WTC11 (cell line): ENCODE results near the gene HACD2. TPM values are rescaled to one million over a fixed set of nuclear protein-coding genes. Genes with fewer than 3 reads are reported as not detected.

Experiments used
- ATAC-seq: fragments of 200-7000 bp; cut with Tn5 transposase; 2 replicates; pipeline ENCODE4 v1.10.0; 2021; ENCODE audit warnings: mild to moderate bottlenecking, moderate library complexity
- CTCF ChIA-PET: fragments of 300-600 bp; sonication (Branson Sonifier 250); formaldehyde crosslinking; loops from one replicate; lab custom pipeline; 2021; ENCODE audit warnings: antibody characterized with exemption; lab: Charles Lee
- POLR2A ChIA-PET: fragments of 350-600 bp; sonication (Branson Sonifier 250); formaldehyde crosslinking; loops from one replicate; lab custom pipeline; 2021; ENCODE audit warnings: antibody characterized with exemption; lab: Charles Lee
- DNase-seq: peaks from one replicate; pipeline ENCODE4 v3.0.0; 2021; ENCODE audit warnings: low spot score
- H3K27ac Mint-ChIP-seq: 2 replicates; pipeline ENCODE4 v1.8.0; 2021; ENCODE audit warnings: mixed read lengths
- H3K27me3 Mint-ChIP-seq: 2 replicates; pipeline ENCODE4 v1.8.0; 2021; ENCODE audit warnings: low read depth, mild to moderate bottlenecking, moderate library complexity, mixed read lengths
- H3K36me3 Mint-ChIP-seq: 2 replicates; pipeline ENCODE4 v1.8.0; 2021; ENCODE audit warnings: mixed read lengths
- H3K4me1 Mint-ChIP-seq: 2 replicates; pipeline ENCODE4 v1.8.0; 2022; ENCODE audit warnings: mixed read lengths
- H3K4me3 Mint-ChIP-seq: 2 replicates; pipeline ENCODE4 v1.8.0; 2021; ENCODE audit warnings: mild to moderate bottlenecking, moderate library complexity, mixed read lengths
- H3K9me3 Mint-ChIP-seq: 2 replicates; pipeline ENCODE4 v1.8.0; 2021; ENCODE audit warnings: mixed read lengths
- CBFB ChIP-seq: sonication (generic); formaldehyde crosslinking; IDR thresholded peaks from 2 replicates; pipeline ENCODE4 v1.8.1; 2022; ENCODE audit warnings: mild to moderate bottlenecking, low read depth, missing genetic modification reagents
- FOXK1 ChIP-seq: sonication (generic); formaldehyde crosslinking; IDR thresholded peaks from 2 replicates; pipeline ENCODE4 v1.8.0; 2022; ENCODE audit warnings: mild to moderate bottlenecking, moderate library complexity, missing genetic modification reagents
- GTF2I ChIP-seq: fragments of 250-450 bp; sonication (Bioruptor Pico); conservative IDR thresholded peaks from 2 replicates; pipeline ENCODE4 v1.4.0; 2021; ENCODE audit warnings: mild to moderate bottlenecking
- HMGA2 ChIP-seq: fragments of 250-450 bp; sonication (Bioruptor Pico); IDR thresholded peaks from 2 replicates; pipeline ENCODE4 v1.4.0; 2021; ENCODE audit warnings: mild to moderate bottlenecking, moderate library complexity
- NFATC4 ChIP-seq: fragments of 250-450 bp; sonication (Bioruptor Pico); IDR thresholded peaks from 2 replicates; pipeline ENCODE4 v1.9.0; 2021; ENCODE audit warnings: mild to moderate bottlenecking
- NFYB ChIP-seq: sonication (generic); formaldehyde crosslinking; conservative IDR thresholded peaks from 2 replicates; pipeline ENCODE4 v1.8.0; 2022; ENCODE audit warnings: low read depth, missing genetic modification reagents
- NR1H2 ChIP-seq: sonication (generic); formaldehyde crosslinking; IDR thresholded peaks from 2 replicates; pipeline ENCODE4 v1.9.0; 2021; ENCODE audit warnings: mild to moderate bottlenecking, moderate library complexity, missing genetic modification reagents
- PRRX2 ChIP-seq: fragments of 250-450 bp; sonication (Bioruptor Pico); IDR thresholded peaks from 2 replicates; pipeline ENCODE4 v1.8.0; 2021; ENCODE audit warnings: mild to moderate bottlenecking
- SMAD3 ChIP-seq: sonication (generic); formaldehyde crosslinking; IDR thresholded peaks from 2 replicates; pipeline ENCODE4 v1.8.0; 2022; ENCODE audit warnings: missing genetic modification reagents, mild to moderate bottlenecking, borderline replicate concordance
- TEAD4 ChIP-seq: sonication (generic); formaldehyde crosslinking; IDR thresholded peaks from 2 replicates; pipeline ENCODE4 v1.8.0; 2022; ENCODE audit warnings: mild to moderate bottlenecking, missing genetic modification reagents
- ZBTB21 ChIP-seq: sonication (generic); formaldehyde crosslinking; IDR thresholded peaks from 2 replicates; pipeline ENCODE4 v1.8.1; 2023; ENCODE audit warnings: mild to moderate bottlenecking, missing genetic modification reagents, borderline replicate concordance
- ZNF219 ChIP-seq: sonication (generic); formaldehyde crosslinking; IDR thresholded peaks from 2 replicates; pipeline ENCODE4 v1.8.0; 2023; ENCODE audit warnings: missing genetic modification reagents, mild to moderate bottlenecking, borderline replicate concordance
- ZNF232 ChIP-seq: sonication (generic); formaldehyde crosslinking; IDR thresholded peaks from 2 replicates; pipeline ENCODE4 v1.8.0; 2022; ENCODE audit warnings: mild to moderate bottlenecking, missing genetic modification reagents
- ZNF423 ChIP-seq: fragments of 250-450 bp; sonication (Bioruptor Pico); IDR thresholded peaks from 2 replicates; pipeline ENCODE4 v2.1.2; 2022; ENCODE audit warnings: mild to moderate bottlenecking, moderate library complexity
- ZNF671 ChIP-seq: fragments of 250-450 bp; sonication (Bioruptor Pico); IDR thresholded peaks from 2 replicates; pipeline ENCODE4 v1.8.0; 2021; ENCODE audit warnings: mild to moderate bottlenecking
- total RNA-seq: library from RNA; stranded (reverse); gene quantifications from 3 replicates; pipeline ENCODE4 v1.2.3, GENCODE V29; 2021
- TF ChIP-seq, protein P1 (sequence below): sonication (generic); formaldehyde crosslinking; IDR thresholded peaks from 2 replicates; pipeline ENCODE4 v1.8.0; 2022; ENCODE audit warnings: mild to moderate bottlenecking, missing genetic modification reagents
- TF ChIP-seq, protein P2 (sequence below): sonication (generic); formaldehyde crosslinking; conservative IDR thresholded peaks from 2 replicates; pipeline ENCODE4 v1.8.1; 2022; ENCODE audit warnings: mild to moderate bottlenecking, missing genetic modification reagents
- TF ChIP-seq, protein P3 (sequence below): sonication (generic); formaldehyde crosslinking; IDR thresholded peaks from 2 replicates; pipeline ENCODE4 v1.8.1; 2023; ENCODE audit warnings: mild to moderate bottlenecking, missing genetic modification reagents, moderate library complexity
- TF ChIP-seq, protein P4 (sequence below): fragments of 250-450 bp; sonication (Bioruptor Pico); IDR thresholded peaks from 2 replicates; pipeline ENCODE4 v2.1.2; 2022; ENCODE audit warnings: mild to moderate bottlenecking, moderate library complexity
- TF ChIP-seq, protein P5 (sequence below): sonication (generic); formaldehyde crosslinking; IDR thresholded peaks from 2 replicates; pipeline ENCODE4 v1.8.0; 2022; ENCODE audit warnings: missing genetic modification reagents

HACD2 gene
- total RNA-seq, 1 experiment from 2014 or later = 26.1 TPM

DNA sequence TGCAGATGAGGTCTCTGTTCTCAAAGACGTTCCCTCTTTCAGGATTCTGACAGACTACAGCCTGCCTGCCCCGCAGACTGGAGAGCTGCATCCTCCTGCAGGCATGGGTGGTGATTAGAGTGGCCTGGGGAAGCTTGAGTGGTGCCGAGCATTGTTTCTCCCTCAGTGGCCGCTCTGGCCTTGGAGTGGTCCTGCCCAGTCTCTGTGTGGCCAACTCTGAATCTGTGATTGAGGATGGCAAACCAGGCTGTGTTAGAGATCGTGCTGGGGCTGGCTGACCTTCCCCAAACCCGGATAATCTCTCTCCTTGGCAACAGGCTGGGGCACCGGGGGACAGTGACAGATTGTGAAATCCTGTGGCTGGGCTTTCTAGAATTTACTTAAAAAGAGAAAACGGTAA is 125.0 kb downstream of the HACD2 start:
- CTCF ChIA-PET = interaction anchor here (0.6 to 5.6 kb wide), 4 partner anchors 12 to 99 kb away, joined by 3 to 43 read pairs (median 4); partner anchors contain the start of gene ADCY5
- peak; percentile 42 for ATAC-seq
- H3K4me3 Mint-ChIP-seq = no peak overlapping the region
- H3K36me3 Mint-ChIP-seq = no peaks in the 10 kb centered on the region
- no peak for TF ChIP-seq NR1H2 (CRISPR knock-in tag)
- no peak for TF ChIP-seq GTF2I (CRISPR knock-in tag)
- TF ChIP-seq HMGA2 = no peak
- H3K4me1 Mint-ChIP-seq = peaks cover 35% of the 10 kb centered on the region
- POLR2A ChIA-PET = no interaction called here
- no peaks in the 10 kb centered on the region for H3K27me3 Mint-ChIP-seq
- no peak overlapping the region for H3K27ac Mint-ChIP-seq
- no peak for DNase-seq
- H3K9me3 Mint-ChIP-seq = no peaks in the 10 kb centered on the region

DNA sequence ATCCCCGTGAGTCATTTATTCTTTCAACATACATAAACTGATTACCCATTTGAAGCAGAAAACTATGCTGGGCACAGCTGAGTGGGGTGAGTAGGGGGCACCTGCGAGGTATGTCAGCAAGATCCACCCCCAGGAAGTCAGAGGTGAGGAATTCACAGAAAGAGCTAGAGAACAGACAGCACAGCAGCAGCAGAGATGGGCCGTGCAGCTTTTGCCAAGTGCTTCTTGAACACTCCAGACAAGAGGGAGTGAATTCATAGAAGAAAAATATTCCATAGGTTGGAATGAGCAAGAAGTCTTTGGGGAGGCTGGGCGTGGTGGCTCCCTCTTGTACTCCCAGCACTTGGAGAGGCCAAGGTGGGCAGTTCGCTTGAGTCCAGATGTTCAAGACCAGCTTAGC is 126.6 kb downstream of the HACD2 start:
- H3K27ac Mint-ChIP-seq = no peak overlapping the region
- no peaks in the 10 kb centered on the region for H3K36me3 Mint-ChIP-seq
- CTCF ChIA-PET = interaction anchor here (1.2 to 5.6 kb wide), 5 partner anchors 10 to 151 kb away, joined by 4 to 43 read pairs (median 5); partner anchors contain the start of gene ADCY5
- H3K9me3 Mint-ChIP-seq = no peaks in the 10 kb centered on the region
- H3K27me3 Mint-ChIP-seq = peaks cover 4% of the 10 kb centered on the region; the same call in 1 of the 2 replicates
- POLR2A ChIA-PET = no interaction called here
- ATAC-seq (0 out of 2 replicates have a peak, but pooled peaks have one; percentile 11), DNase-seq (no peak)
- no peak overlapping the region; the same call in 1 of the 2 replicates for H3K4me3 Mint-ChIP-seq
- H3K4me1 Mint-ChIP-seq = peaks cover 39% of the 10 kb centered on the region
- no peak for TF ChIP-seq CBFB (CRISPR knock-in tag)
- TF ChIP-seq PRRX2 (CRISPR knock-in tag) = no peak

DNA sequence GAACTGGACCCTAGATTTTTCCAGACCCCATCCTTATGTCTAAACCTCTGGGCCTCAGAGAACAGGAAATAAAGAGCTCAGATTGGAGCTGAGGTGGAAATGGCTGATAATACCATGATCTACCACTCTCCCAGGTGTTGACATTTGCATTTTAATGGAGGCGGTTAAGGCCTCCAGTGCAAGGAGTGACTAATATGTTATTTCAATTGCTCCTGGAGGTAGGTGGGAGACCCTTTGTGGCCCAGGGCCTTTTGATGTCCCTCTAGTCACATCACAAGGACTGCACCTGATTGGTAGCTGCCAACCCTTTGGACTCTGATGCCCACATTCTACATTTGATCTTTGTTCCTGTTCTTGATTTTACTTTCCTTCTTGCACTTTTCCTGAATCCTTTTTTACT is 127.0 kb downstream of the HACD2 start:
- ChIA-PET CTCF (interaction anchor here (1.2 to 5.6 kb wide), 5 partner anchors 10 to 151 kb away, joined by 4 to 43 read pairs (median 5); partner anchors contain the start of gene ADCY5), POLR2A (no interaction called here)
- H3K4me1 Mint-ChIP-seq = peaks cover 39% of the 10 kb centered on the region
- ATAC-seq = peak; percentile 85
- TF ChIP-seq NFYB (CRISPR knock-in tag) = no peak
- TF ChIP-seq, protein P1, sequence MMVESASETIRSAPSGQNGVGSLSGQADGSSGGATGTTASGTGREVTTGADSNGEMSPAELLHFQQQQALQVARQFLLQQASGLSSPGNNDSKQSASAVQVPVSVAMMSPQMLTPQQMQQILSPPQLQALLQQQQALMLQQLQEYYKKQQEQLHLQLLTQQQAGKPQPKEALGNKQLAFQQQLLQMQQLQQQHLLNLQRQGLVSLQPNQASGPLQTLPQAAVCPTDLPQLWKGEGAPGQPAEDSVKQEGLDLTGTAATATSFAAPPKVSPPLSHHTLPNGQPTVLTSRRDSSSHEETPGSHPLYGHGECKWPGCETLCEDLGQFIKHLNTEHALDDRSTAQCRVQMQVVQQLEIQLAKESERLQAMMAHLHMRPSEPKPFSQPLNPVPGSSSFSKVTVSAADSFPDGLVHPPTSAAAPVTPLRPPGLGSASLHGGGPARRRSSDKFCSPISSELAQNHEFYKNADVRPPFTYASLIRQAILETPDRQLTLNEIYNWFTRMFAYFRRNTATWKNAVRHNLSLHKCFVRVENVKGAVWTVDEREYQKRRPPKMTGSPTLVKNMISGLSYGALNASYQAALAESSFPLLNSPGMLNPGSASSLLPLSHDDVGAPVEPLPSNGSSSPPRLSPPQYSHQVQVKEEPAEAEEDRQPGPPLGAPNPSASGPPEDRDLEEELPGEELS (CRISPR knock-in tag) = peak; percentile 43; the same call in 1 of the 2 replicates
- TF ChIP-seq, all 79 proteins: peak for 1
- Mint-ChIP-seq H3K27me3 (peaks cover 4% of the 10 kb centered on the region; the same call in 1 of the 2 replicates), H3K4me3 (no peak overlapping the region; the same call in 1 of the 2 replicates), H3K36me3 (no peaks in the 10 kb centered on the region), H3K27ac (no peak overlapping the region), H3K9me3 (no peaks in the 10 kb centered on the region)
- no peak for DNase-seq

DNA sequence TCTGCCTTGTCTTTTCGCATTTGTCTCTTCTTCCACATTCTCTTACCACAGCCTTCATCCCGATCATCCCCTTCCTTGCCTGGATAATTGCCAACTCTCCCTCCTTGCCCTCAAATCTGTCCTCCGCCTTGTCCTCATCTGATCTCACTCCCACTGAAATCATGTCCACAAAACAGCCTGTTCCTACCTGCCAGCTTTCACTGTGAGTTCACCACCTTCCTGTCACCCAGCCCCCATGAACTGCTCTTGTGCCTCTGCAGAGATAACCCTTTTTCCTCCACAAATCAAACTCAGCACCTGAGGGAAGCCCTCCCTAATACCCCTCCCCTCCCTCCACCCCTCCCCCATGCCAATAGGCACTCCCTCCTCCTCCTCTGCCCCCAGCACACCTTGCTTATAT is 131.2 kb downstream of the HACD2 start:
- POLR2A ChIA-PET = no interaction called here
- H3K27ac Mint-ChIP-seq = no peak overlapping the region
- no peaks in the 10 kb centered on the region for H3K9me3 Mint-ChIP-seq
- DNase-seq (no peak), ATAC-seq (no peak)
- no peaks in the 10 kb centered on the region for H3K36me3 Mint-ChIP-seq
- H3K4me3 Mint-ChIP-seq = no peak overlapping the region
- CTCF ChIA-PET = interaction anchor here (0.8 kb wide), 1 partner anchor 8 kb away, joined by 3 read pairs; no protein-coding TSS in a partner anchor
- H3K27me3 Mint-ChIP-seq = peaks cover 25% of the 10 kb centered on the region
- TF ChIP-seq, protein P2, sequence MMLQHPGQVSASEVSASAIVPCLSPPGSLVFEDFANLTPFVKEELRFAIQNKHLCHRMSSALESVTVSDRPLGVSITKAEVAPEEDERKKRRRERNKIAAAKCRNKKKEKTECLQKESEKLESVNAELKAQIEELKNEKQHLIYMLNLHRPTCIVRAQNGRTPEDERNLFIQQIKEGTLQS = no peak
- TF ChIP-seq ZNF671 (no peak), ZBTB21 (CRISPR knock-in tag) (no peak), SMAD3 (CRISPR knock-in tag) (no peak), NFYB (CRISPR knock-in tag) (no peak), TEAD4 (CRISPR knock-in tag) (no peak), FOXK1 (no peak), ZNF219 (CRISPR knock-in tag) (no peak), NFATC4 (no peak), ZNF423 (CRISPR knock-in tag) (no peak), ZNF232 (CRISPR knock-in tag) (no peak)
- TF ChIP-seq, protein P3, sequence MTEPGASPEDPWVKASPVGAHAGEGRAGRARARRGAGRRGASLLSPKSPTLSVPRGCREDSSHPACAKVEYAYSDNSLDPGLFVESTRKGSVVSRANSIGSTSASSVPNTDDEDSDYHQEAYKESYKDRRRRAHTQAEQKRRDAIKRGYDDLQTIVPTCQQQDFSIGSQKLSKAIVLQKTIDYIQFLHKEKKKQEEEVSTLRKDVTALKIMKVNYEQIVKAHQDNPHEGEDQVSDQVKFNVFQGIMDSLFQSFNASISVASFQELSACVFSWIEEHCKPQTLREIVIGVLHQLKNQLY (CRISPR knock-in tag) = no peak
- TF ChIP-seq, protein P4, sequence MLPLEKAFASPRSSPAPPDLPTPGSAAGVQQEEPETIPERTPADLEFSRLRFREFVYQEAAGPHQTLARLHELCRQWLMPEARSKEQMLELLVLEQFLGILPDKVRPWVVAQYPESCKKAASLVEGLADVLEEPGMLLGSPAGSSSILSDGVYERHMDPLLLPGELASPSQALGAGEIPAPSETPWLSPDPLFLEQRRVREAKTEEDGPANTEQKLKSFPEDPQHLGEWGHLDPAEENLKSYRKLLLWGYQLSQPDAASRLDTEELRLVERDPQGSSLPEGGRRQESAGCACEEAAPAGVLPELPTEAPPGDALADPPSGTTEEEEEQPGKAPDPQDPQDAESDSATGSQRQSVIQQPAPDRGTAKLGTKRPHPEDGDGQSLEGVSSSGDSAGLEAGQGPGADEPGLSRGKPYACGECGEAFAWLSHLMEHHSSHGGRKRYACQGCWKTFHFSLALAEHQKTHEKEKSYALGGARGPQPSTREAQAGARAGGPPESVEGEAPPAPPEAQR (CRISPR knock-in tag) = no peak
- TF ChIP-seq, protein P5, sequence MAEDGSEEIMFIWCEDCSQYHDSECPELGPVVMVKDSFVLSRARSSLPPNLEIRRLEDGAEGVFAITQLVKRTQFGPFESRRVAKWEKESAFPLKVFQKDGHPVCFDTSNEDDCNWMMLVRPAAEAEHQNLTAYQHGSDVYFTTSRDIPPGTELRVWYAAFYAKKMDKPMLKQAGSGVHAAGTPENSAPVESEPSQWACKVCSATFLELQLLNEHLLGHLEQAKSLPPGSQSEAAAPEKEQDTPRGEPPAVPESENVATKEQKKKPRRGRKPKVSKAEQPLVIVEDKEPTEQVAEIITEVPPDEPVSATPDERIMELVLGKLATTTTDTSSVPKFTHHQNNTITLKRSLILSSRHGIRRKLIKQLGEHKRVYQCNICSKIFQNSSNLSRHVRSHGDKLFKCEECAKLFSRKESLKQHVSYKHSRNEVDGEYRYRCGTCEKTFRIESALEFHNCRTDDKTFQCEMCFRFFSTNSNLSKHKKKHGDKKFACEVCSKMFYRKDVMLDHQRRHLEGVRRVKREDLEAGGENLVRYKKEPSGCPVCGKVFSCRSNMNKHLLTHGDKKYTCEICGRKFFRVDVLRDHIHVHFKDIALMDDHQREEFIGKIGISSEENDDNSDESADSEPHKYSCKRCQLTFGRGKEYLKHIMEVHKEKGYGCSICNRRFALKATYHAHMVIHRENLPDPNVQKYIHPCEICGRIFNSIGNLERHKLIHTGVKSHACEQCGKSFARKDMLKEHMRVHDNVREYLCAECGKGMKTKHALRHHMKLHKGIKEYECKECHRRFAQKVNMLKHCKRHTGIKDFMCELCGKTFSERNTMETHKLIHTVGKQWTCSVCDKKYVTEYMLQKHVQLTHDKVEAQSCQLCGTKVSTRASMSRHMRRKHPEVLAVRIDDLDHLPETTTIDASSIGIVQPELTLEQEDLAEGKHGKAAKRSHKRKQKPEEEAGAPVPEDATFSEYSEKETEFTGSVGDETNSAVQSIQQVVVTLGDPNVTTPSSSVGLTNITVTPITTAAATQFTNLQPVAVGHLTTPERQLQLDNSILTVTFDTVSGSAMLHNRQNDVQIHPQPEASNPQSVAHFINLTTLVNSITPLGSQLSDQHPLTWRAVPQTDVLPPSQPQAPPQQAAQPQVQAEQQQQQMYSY = no peak
- H3K4me1 Mint-ChIP-seq = peaks cover 29% of the 10 kb centered on the region
